ENCODE data around the gene SLC38A3. TPM values are rescaled to one million over a fixed set of nuclear protein-coding genes. Genes with fewer than 3 reads are reported as not detected.

The SLC38A3 gene
- polyA plus RNA-seq, 6 donors from 2014 or later = not detected

- ATAC-seq (ENCODE audit: low read depth in 2 of 2) (no peak), DNase-seq (no peak)
- H3K4me1 Mint-ChIP-seq = peaks cover 7 to 10% (median 8%) of the 10 kb centered on the region in 3 donors
- no peaks in the 10 kb centered on the region for H3K9me3 Mint-ChIP-seq
- H3K27me3 Mint-ChIP-seq = peaks cover 0 to 26% (median 12%) of the 10 kb centered on the region in 3 donors
- no peak overlapping the region for H3K4me3 Mint-ChIP-seq
- H3K27ac Mint-ChIP-seq = no peak overlapping the region
- no peaks in the 10 kb centered on the region for H3K36me3 Mint-ChIP-seq
Measured at GRCh38 chr3:50189989-50190388, 15.1 kb upstream of the SLC38A3 start.

- Mint-ChIP-seq H3K27ac (peak within 1 kb of the TSS in 1 of 6 donors; percentile 59), H3K36me3 (no peaks in the 10 kb centered on the region), H3K27me3 (peaks cover 0 to 35% (median 12%) of the 10 kb centered on the region in 3 donors), H3K9me3 (no peaks in the 10 kb centered on the region), H3K4me1 (peaks cover 7 to 12% (median 9%) of the 10 kb centered on the region in 3 donors), H3K4me3 (peak within 1 kb of the TSS in 1 of 8 donors; percentile 33)
- DNase-seq (no peak), ATAC-seq (ENCODE audit: low read depth in 2 of 2) (no peak)
Measured at GRCh38 chr3:50190936-50191660, 14.0 kb upstream of the SLC38A3 start, which contains the start of gene GNAT1. GNAT1 (plus strand) TSS chr3:50191610; CDS start chr3:50191726, 116 bp downstream.

GRCh38 chr3:50192124-50192523 lies 12.9 kb upstream of the SLC38A3 start:
- Mint-ChIP-seq H3K27ac (no peak overlapping the region), H3K36me3 (no peaks in the 10 kb centered on the region), H3K4me1 (peaks cover 7 to 12% (median 9%) of the 10 kb centered on the region in 3 donors), H3K9me3 (no peaks in the 10 kb centered on the region), H3K27me3 (peaks cover 0 to 40% (median 19%) of the 10 kb centered on the region in 3 donors), H3K4me3 (no peak overlapping the region)
- DNase-seq (no peak), ATAC-seq (ENCODE audit: low read depth in 2 of 2) (no peak)

GRCh38 chr3:50192689-50193141 lies 12.4 kb upstream of the SLC38A3 start:
- H3K27ac Mint-ChIP-seq = peak overlapping the region in 2 of 6 donors; percentile 59 to 83
- peaks cover 0 to 40% (median 24%) of the 10 kb centered on the region in 3 donors for H3K27me3 Mint-ChIP-seq
- H3K4me3 Mint-ChIP-seq = peak overlapping the region in 7 of 8 donors; percentile 13 to 81 (median 34)
- no peaks in the 10 kb centered on the region for H3K36me3 Mint-ChIP-seq
- H3K9me3 Mint-ChIP-seq = no peaks in the 10 kb centered on the region
- ATAC-seq (ENCODE audit: low read depth in 2 of 2) (peak; percentile 38 to 53), DNase-seq (peak; percentile 81)
- peaks cover 7 to 12% (median 9%) of the 10 kb centered on the region in 3 donors for H3K4me1 Mint-ChIP-seq

GRCh38 chr3:50193286-50193685 lies 11.8 kb upstream of the SLC38A3 start:
- H3K27ac Mint-ChIP-seq = no peak overlapping the region

GRCh38 chr3:50193746-50194127 lies 11.3 kb upstream of the SLC38A3 start:
- ATAC-seq (ENCODE audit: low read depth in 2 of 2) (no peak), DNase-seq (no peak)
- no peaks in the 10 kb centered on the region for H3K36me3 Mint-ChIP-seq
- H3K27me3 Mint-ChIP-seq = peaks cover 0 to 44% (median 24%) of the 10 kb centered on the region in 3 donors
- peak overlapping the region in 3 of 6 donors; percentile 49 to 81 (median 59) for H3K27ac Mint-ChIP-seq
- peaks cover 7 to 12% (median 9%) of the 10 kb centered on the region in 3 donors for H3K4me1 Mint-ChIP-seq
- peak overlapping the region in 3 of 8 donors; percentile 2 to 74 (median 59) for H3K4me3 Mint-ChIP-seq
- no peaks in the 10 kb centered on the region for H3K9me3 Mint-ChIP-seq

More at GRCh38 chr3:50193286-50193685, 11.8 kb upstream of the SLC38A3 start:
- peaks cover 0 to 40% (median 24%) of the 10 kb centered on the region in 3 donors for H3K27me3 Mint-ChIP-seq
- peaks cover 7 to 12% (median 9%) of the 10 kb centered on the region in 3 donors for H3K4me1 Mint-ChIP-seq
- peak overlapping the region in 1 of 8 donors; percentile 20 for H3K4me3 Mint-ChIP-seq
- DNase-seq (no peak), ATAC-seq (ENCODE audit: low read depth in 2 of 2) (no peak)
- no peaks in the 10 kb centered on the region for H3K9me3 Mint-ChIP-seq
- no peaks in the 10 kb centered on the region for H3K36me3 Mint-ChIP-seq

GRCh38 chr3:50194128-50194902 lies 10.8 kb upstream of the SLC38A3 start:
- no peaks in the 10 kb centered on the region for H3K36me3 Mint-ChIP-seq
- peaks cover 0 to 50% (median 28%) of the 10 kb centered on the region in 3 donors for H3K27me3 Mint-ChIP-seq
- H3K27ac Mint-ChIP-seq = peak overlapping the region in 5 of 6 donors; percentile 47 to 93 (median 60)
- ATAC-seq (ENCODE audit: low read depth in 2 of 2) (peak; percentile 83 to 87), DNase-seq (peak; percentile 84)
- H3K4me3 Mint-ChIP-seq = peak overlapping the region; percentile 7 to 76 (median 50)
- H3K4me1 Mint-ChIP-seq = peaks cover 7 to 12% (median 9%) of the 10 kb centered on the region in 3 donors
- no peaks in the 10 kb centered on the region for H3K9me3 Mint-ChIP-seq

- Mint-ChIP-seq H3K9me3 (no peaks in the 10 kb centered on the region), H3K4me1 (peaks cover 7 to 12% (median 9%) of the 10 kb centered on the region in 3 donors), H3K27me3 (peaks cover 0 to 51% (median 29%) of the 10 kb centered on the region in 3 donors), H3K4me3 (peak overlapping the region in 5 of 8 donors; percentile 7 to 76 (median 51)), H3K36me3 (no peaks in the 10 kb centered on the region), H3K27ac (peak overlapping the region in 4 of 6 donors; percentile 47 to 93 (median 58))
- DNase-seq (no peak), ATAC-seq (ENCODE audit: low read depth in 2 of 2) (peak; percentile 43 to 53)
Measured at GRCh38 chr3:50194903-50195500, 10.1 kb upstream of the SLC38A3 start.

GRCh38 chr3:50195501-50196252 lies 9.4 kb upstream of the SLC38A3 start:
- DNase-seq (no peak), ATAC-seq (ENCODE audit: low read depth in 2 of 2) (no peak)
- Mint-ChIP-seq H3K36me3 (no peaks in the 10 kb centered on the region), H3K4me3 (peak overlapping the region in 2 of 8 donors; percentile 29 to 59), H3K27me3 (peaks cover 3 to 53% (median 31%) of the 10 kb centered on the region in 3 donors), H3K27ac (peak overlapping the region in 1 of 6 donors; percentile 49), H3K9me3 (no peaks in the 10 kb centered on the region), H3K4me1 (peaks cover 7 to 12% (median 9%) of the 10 kb centered on the region in 3 donors)

GRCh38 chr3:50196253-50196801 lies 8.7 kb upstream of the SLC38A3 start:
- DNase-seq = no peak
- Mint-ChIP-seq H3K27ac (peak overlapping the region in 1 of 6 donors; percentile 53), H3K27me3 (peaks cover 10 to 55% (median 37%) of the 10 kb centered on the region in 3 donors), H3K36me3 (no peaks in the 10 kb centered on the region), H3K4me3 (no peak overlapping the region), H3K4me1 (peaks cover 7 to 12% (median 9%) of the 10 kb centered on the region in 3 donors), H3K9me3 (no peaks in the 10 kb centered on the region)
- no peak for ATAC-seq (ENCODE audit: low read depth in 2 of 2)

- Mint-ChIP-seq H3K36me3 (peaks cover 0 to 9% of the 10 kb centered on the region in 2 donors), H3K4me3 (no peak overlapping the region), H3K27ac (no peak overlapping the region), H3K4me1 (peaks cover 0 to 4% (median 3%) of the 10 kb centered on the region in 3 donors), H3K27me3 (peaks cover 31 to 60% (median 43%) of the 10 kb centered on the region in 3 donors), H3K9me3 (no peaks in the 10 kb centered on the region)
- DNase-seq = no peak
- ATAC-seq (ENCODE audit: low read depth in 2 of 2) = no peak
Measured at GRCh38 chr3:50201573-50202315, 3.3 kb upstream of the SLC38A3 start.
